GM21576 (cell line): ENCODE results near the gene ABHD10.

Source experiments
- ATAC-seq: cut with Tn5 transposase; IDR thresholded peaks from one replicate; pipeline ENCODE4 v1.9.1; 2021; ENCODE audit warnings: mild to moderate bottlenecking, moderate library complexity; ENCODE audit not compliant: unreplicated experiment

Gene ABHD10

GRCh38 chr3:111963424-111963823 is 15.4 kb upstream of the ABHD10 start:
- ATAC-seq, result no peak

GRCh38 chr3:111965484-111965883 is 13.3 kb upstream of the ABHD10 start:
- ATAC-seq, result no peak

GRCh38 chr3:111967068-111967467 is 11.8 kb upstream of the ABHD10 start:
- no peak for ATAC-seq

- ATAC-seq, result peak; percentile 91
Measured at GRCh38 chr3:111967651-111968274, 11.1 kb upstream of the ABHD10 start.

- no peak for ATAC-seq
Measured at GRCh38 chr3:111968319-111969054, 10.3 kb upstream of the ABHD10 start.

- ATAC-seq, result no peak
Measured at GRCh38 chr3:111970376-111970775, 8.4 kb upstream of the ABHD10 start.

- no peak for ATAC-seq
Measured at GRCh38 chr3:111971533-111972130, 7.2 kb upstream of the ABHD10 start.

- ATAC-seq, result no peak
Measured at GRCh38 chr3:111972891-111973290, 5.9 kb upstream of the ABHD10 start.

GRCh38 chr3:111975131-111975530 is 3.7 kb upstream of the ABHD10 start:
- no peak for ATAC-seq

- no peak for ATAC-seq
Measured at GRCh38 chr3:111976254-111976653, 2.6 kb upstream of the ABHD10 start.

GRCh38 chr3:111979434-111980038 is 710 bp downstream of the ABHD10 start:
- peak; percentile 46 for ATAC-seq

DNA sequence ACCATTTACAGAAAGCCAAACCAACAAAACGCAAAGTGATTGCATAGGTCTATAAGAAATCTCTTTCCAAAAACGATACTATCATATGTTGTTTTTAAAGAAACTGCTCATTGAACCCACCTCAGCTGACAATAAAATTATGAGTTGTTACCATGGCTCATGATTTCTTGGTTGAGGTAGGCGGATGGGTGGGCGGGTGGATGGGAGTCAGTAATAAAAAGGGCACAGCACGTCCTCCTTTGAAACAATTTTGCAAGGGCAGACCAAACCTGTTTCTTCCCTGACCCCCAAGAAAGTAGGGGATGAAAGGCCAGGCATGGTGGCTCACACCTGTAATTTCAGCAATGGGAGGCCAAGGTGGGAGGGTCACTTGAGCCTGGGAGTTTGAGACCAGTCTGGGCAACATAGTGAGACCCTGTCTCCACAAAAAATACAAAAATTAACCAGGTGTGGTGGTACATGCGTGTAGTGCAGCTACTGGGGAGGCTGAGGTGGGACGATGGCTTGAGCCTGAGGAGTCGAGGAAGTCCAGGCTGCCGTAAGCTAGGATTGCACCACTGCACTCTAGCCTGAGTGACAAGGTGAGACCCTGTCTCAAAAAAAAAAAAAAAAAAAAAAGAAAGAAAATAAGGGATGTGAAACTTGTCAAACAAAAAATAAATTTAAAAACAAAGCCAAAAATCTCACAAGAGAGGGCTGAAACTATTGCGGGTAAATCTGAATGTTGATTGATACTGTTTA is 2.1 kb downstream of the ABHD10 start:
- no peak for ATAC-seq

DNA sequence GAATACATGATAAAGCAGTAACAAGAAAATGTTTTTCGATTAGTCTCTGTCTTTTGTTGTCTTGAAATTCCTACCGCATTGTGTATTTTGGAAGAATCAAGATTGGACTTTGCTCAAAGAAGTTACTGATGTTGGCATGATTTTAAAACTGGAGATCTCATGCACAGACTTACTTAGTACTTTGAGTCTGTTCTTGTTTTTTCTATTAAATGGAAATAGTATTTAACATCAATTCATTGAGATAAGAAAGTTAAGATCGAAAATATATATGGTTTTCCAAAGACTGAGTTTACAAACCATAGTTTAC is 2.6 kb downstream of the ABHD10 start:
- no peak for ATAC-seq

- ATAC-seq, result no peak
Measured at GRCh38 chr3:111984636-111985298, 5.9 kb downstream of the ABHD10 start.

- ATAC-seq, result no peak
Measured at GRCh38 chr3:111986800-111987199, 8.0 kb downstream of the ABHD10 start.

GRCh38 chr3:111989061-111989678 is 10.3 kb downstream of the ABHD10 start:
- peak; percentile 95 for ATAC-seq

- ATAC-seq, result no peak
Measured at GRCh38 chr3:111993038-111993437, 14.2 kb downstream of the ABHD10 start.

GRCh38 chr3:111998636-111999483 is 20.0 kb downstream of the ABHD10 start, which contains the start of gene TAGLN3:
Gene TAGLN3 (plus strand): TSS chr3:111998922. CDS start chr3:111999423, 501 bp downstream.
- no peak for ATAC-seq
